ENCODE results near the gene ATXN1. TPM values are rescaled to one million over a fixed set of nuclear protein-coding genes. Genes with fewer than 3 reads are reported as not detected.
A peak's percentile ranks its signal among the peaks of the same experiment; 100 is the strongest.

ATXN1 gene
- total RNA-seq, 1 donor from 2014 or later = 64.5 TPM

- no peak for DNase-seq (ENCODE audit: low spot score)
- H3K36me3 Mint-ChIP-seq (ENCODE audit: low read depth) = peaks cover 10% of the 10 kb centered on the region
- peak overlapping the region; percentile 94 for H3K27ac Mint-ChIP-seq (ENCODE audit: unreplicated experiment)
- TF ChIP-seq CTCF (IDR thresholded peaks at IDR 0.05) = no peak
- H3K4me1 Mint-ChIP-seq (ENCODE audit: low read depth) = peaks cover 73% of the 10 kb centered on the region
- H3K4me3 Mint-ChIP-seq (ENCODE audit: unreplicated experiment) = no peak overlapping the region
- H3K27me3 Mint-ChIP-seq (ENCODE audit: low read depth) = no peaks in the 10 kb centered on the region
- H3K9me3 Mint-ChIP-seq (ENCODE audit: low read depth) = no peaks in the 10 kb centered on the region
Observed at GRCh38 chr6:16753341-16753740, 7.9 kb downstream of the ATXN1 start.

GRCh38 chr6:16752206-16752866 is 8.9 kb downstream of the ATXN1 start:
- peak overlapping the region; percentile 94 for H3K27ac Mint-ChIP-seq (ENCODE audit: unreplicated experiment)
- DNase-seq (ENCODE audit: low spot score) = no peak
- H3K36me3 Mint-ChIP-seq (ENCODE audit: low read depth) = peaks cover 10% of the 10 kb centered on the region
- TF ChIP-seq CTCF (IDR thresholded peaks at IDR 0.05) = no peak
- peaks cover 71% of the 10 kb centered on the region for H3K4me1 Mint-ChIP-seq (ENCODE audit: low read depth)
- H3K27me3 Mint-ChIP-seq (ENCODE audit: low read depth) = no peaks in the 10 kb centered on the region
- H3K4me3 Mint-ChIP-seq (ENCODE audit: unreplicated experiment) = no peak overlapping the region
- H3K9me3 Mint-ChIP-seq (ENCODE audit: low read depth) = no peaks in the 10 kb centered on the region

- TF ChIP-seq CTCF (IDR thresholded peaks at IDR 0.05) = no peak
- DNase-seq (ENCODE audit: low spot score) = no peak
- peaks cover 69% of the 10 kb centered on the region for H3K4me1 Mint-ChIP-seq (ENCODE audit: low read depth)
- H3K4me3 Mint-ChIP-seq (ENCODE audit: unreplicated experiment) = no peak overlapping the region
- no peaks in the 10 kb centered on the region for H3K27me3 Mint-ChIP-seq (ENCODE audit: low read depth)
- peaks cover 10% of the 10 kb centered on the region for H3K36me3 Mint-ChIP-seq (ENCODE audit: low read depth)
- H3K27ac Mint-ChIP-seq (ENCODE audit: unreplicated experiment) = peak overlapping the region; percentile 94
- H3K9me3 Mint-ChIP-seq (ENCODE audit: low read depth) = no peaks in the 10 kb centered on the region
Observed at GRCh38 chr6:16751251-16751946, 9.9 kb downstream of the ATXN1 start.

GRCh38 chr6:16750566-16750965 is 10.7 kb downstream of the ATXN1 start:
- no peak for DNase-seq (ENCODE audit: low spot score)
- no peak for TF ChIP-seq CTCF (IDR thresholded peaks at IDR 0.05)
- Mint-ChIP-seq H3K4me1 (ENCODE audit: low read depth) (peaks cover 69% of the 10 kb centered on the region), H3K27me3 (ENCODE audit: low read depth) (no peaks in the 10 kb centered on the region), H3K4me3 (ENCODE audit: unreplicated experiment) (no peak overlapping the region), H3K27ac (ENCODE audit: unreplicated experiment) (peak overlapping the region; percentile 94), H3K36me3 (ENCODE audit: low read depth) (peaks cover 10% of the 10 kb centered on the region), H3K9me3 (ENCODE audit: low read depth) (no peaks in the 10 kb centered on the region)

GRCh38 chr6:16749516-16750485 is 11.5 kb downstream of the ATXN1 start:
- DNase-seq (ENCODE audit: low spot score) = no peak
- Mint-ChIP-seq H3K27me3 (ENCODE audit: low read depth) (no peaks in the 10 kb centered on the region), H3K4me3 (ENCODE audit: unreplicated experiment) (no peak overlapping the region), H3K36me3 (ENCODE audit: low read depth) (peaks cover 10% of the 10 kb centered on the region), H3K27ac (ENCODE audit: unreplicated experiment) (no peak overlapping the region), H3K4me1 (ENCODE audit: low read depth) (peaks cover 62% of the 10 kb centered on the region), H3K9me3 (ENCODE audit: low read depth) (no peaks in the 10 kb centered on the region)
- no peak for TF ChIP-seq CTCF (IDR thresholded peaks at IDR 0.05)

Measured in chondrocyte (in vitro differentiated cells).